GM08714 (cell line): Measurements from ENCODE around the gene CLPTM1L.

Experiments used
- H3K4me3 ChIP-seq: fragments of 200-500 bp; sonication (Bioruptor generic); 2 replicates; pipeline ENCODE4 v1.5.1; 2014; ENCODE audit warnings: mild to moderate bottlenecking, low read length, inconsistent platforms
- ZNF274 ChIP-seq: IDR thresholded peaks from 2 replicates; pipeline ENCODE4 v1.6.1; 2012; ENCODE audit warnings: mild to moderate bottlenecking, low read depth, low read length

CLPTM1L gene

GRCh38 chr5:1385395-1386273, 40.7 kb upstream of the CLPTM1L start:
- H3K4me3 ChIP-seq: peak overlapping the region; percentile 60; the same call in 1 of the 2 replicates
- TF ChIP-seq ZNF274: no peak

- no peak for TF ChIP-seq ZNF274
- H3K4me3 ChIP-seq: no peak overlapping the region
These were observed 39.6 kb upstream of the CLPTM1L start for GRCh38 chr5:1384521-1384920.

GRCh38 chr5:1383886-1384401, 39.0 kb upstream of the CLPTM1L start:
- H3K4me3 ChIP-seq: no peak overlapping the region
- no peak for TF ChIP-seq ZNF274

- TF ChIP-seq ZNF274: no peak
- H3K4me3 ChIP-seq: no peak overlapping the region
These were observed 38.4 kb upstream of the CLPTM1L start for GRCh38 chr5:1383344-1383743.

GRCh38 chr5:1382248-1382700, 37.4 kb upstream of the CLPTM1L start:
- TF ChIP-seq ZNF274: no peak
- H3K4me3 ChIP-seq: no peak overlapping the region

- no peak overlapping the region for H3K4me3 ChIP-seq
- no peak for TF ChIP-seq ZNF274
These were observed 36.7 kb upstream of the CLPTM1L start for GRCh38 chr5:1381370-1382247.

- TF ChIP-seq ZNF274: no peak
- no peak overlapping the region for H3K4me3 ChIP-seq
These were observed 36.0 kb upstream of the CLPTM1L start for GRCh38 chr5:1380910-1381309.

- TF ChIP-seq ZNF274: no peak
- H3K4me3 ChIP-seq: no peak overlapping the region
These were observed 35.3 kb upstream of the CLPTM1L start for GRCh38 chr5:1380011-1380817.

- TF ChIP-seq ZNF274: no peak
These were observed 34.2 kb upstream of the CLPTM1L start for GRCh38 chr5:1378866-1379659.

GRCh38 chr5:1378096-1378495, 33.2 kb upstream of the CLPTM1L start:
- no peak overlapping the region for H3K4me3 ChIP-seq
- TF ChIP-seq ZNF274: no peak

More at GRCh38 chr5:1378866-1379659, 34.2 kb upstream of the CLPTM1L start:
- no peak overlapping the region for H3K4me3 ChIP-seq

GRCh38 chr5:1376981-1377380, 32.1 kb upstream of the CLPTM1L start:
- TF ChIP-seq ZNF274: no peak
- no peak overlapping the region for H3K4me3 ChIP-seq

- no peak overlapping the region for H3K4me3 ChIP-seq
- no peak for TF ChIP-seq ZNF274
These were observed 31.2 kb upstream of the CLPTM1L start for GRCh38 chr5:1375871-1376810.
